Measurements from ENCODE around the gene USP6NL. TPM values are rescaled to one million over a fixed set of nuclear protein-coding genes. Genes with fewer than 3 reads are reported as not detected.

USP6NL gene
- total RNA-seq, 1 experiment from 2014 or later = 22.1 TPM

DNA sequence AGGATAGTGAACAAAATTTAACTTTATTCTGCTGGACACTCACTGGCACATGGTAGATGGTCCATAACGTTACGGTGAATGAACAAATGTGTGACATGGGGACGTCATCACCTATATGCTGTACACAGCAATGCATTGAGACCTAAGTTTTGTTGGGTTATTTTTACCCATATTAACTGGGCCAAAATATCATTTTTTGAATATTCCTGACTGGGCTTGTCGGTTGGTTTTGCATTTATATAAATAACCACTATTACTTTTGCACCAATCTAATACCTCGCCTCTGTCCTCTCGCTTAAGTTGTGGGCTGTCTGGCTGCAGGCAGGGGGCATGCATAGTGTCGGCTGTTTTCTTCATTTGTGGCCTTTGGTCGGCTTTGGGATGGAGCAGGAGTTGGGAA, 161.7 kb downstream of the USP6NL start:
- intact Hi-C loops (cut with micrococcal nuclease; ENCODE audit: unreplicated experiment) = no loop called here
- H3K9me3 ChIP-seq (ENCODE audit: insufficient read depth, low read depth) = no peaks in the 10 kb centered on the region
- no peak overlapping the region for H3K27ac ChIP-seq
- H3K9me2 ChIP-seq (ENCODE audit: insufficient read depth) = no peaks in the 10 kb centered on the region
- TF ChIP-seq, protein P1, sequence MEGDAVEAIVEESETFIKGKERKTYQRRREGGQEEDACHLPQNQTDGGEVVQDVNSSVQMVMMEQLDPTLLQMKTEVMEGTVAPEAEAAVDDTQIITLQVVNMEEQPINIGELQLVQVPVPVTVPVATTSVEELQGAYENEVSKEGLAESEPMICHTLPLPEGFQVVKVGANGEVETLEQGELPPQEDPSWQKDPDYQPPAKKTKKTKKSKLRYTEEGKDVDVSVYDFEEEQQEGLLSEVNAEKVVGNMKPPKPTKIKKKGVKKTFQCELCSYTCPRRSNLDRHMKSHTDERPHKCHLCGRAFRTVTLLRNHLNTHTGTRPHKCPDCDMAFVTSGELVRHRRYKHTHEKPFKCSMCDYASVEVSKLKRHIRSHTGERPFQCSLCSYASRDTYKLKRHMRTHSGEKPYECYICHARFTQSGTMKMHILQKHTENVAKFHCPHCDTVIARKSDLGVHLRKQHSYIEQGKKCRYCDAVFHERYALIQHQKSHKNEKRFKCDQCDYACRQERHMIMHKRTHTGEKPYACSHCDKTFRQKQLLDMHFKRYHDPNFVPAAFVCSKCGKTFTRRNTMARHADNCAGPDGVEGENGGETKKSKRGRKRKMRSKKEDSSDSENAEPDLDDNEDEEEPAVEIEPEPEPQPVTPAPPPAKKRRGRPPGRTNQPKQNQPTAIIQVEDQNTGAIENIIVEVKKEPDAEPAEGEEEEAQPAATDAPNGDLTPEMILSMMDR (conservative IDR thresholded peaks at IDR 0.05) = no peak
- TF ChIP-seq EZH2 (IDR thresholded peaks at IDR 0.05; ENCODE audit: low read depth) = no peak
- H3K4me3 ChIP-seq = no peak overlapping the region
- POLR2A ChIA-PET (ENCODE audit: unreplicated experiment) = no interaction called here
- H3K27me3 ChIP-seq (ENCODE audit: insufficient read depth, low read depth) = peaks cover 23% of the 10 kb centered on the region; the same call in 1 of the 2 replicates
- H3K36me3 ChIP-seq (ENCODE audit: low read depth) = no peaks in the 10 kb centered on the region
- no peaks in the 10 kb centered on the region for H3K79me2 ChIP-seq (ENCODE audit: low read depth)
- no peaks in the 10 kb centered on the region for H3F3A ChIP-seq (ENCODE audit: insufficient read depth, low read depth)
- H4K20me1 ChIP-seq (ENCODE audit: insufficient read depth) = no peaks in the 10 kb centered on the region
- DNase-seq = no peak
- CTCF ChIA-PET = no interaction called here
- no peaks in the 10 kb centered on the region for H3K4me1 ChIP-seq (replicated peaks; ENCODE audit: insufficient read depth)
- BruUV-seq (replicated peaks) = no TSS peak
- H3K4me2 ChIP-seq = no peak overlapping the region
- H2AFZ ChIP-seq = no peak overlapping the region

DNA sequence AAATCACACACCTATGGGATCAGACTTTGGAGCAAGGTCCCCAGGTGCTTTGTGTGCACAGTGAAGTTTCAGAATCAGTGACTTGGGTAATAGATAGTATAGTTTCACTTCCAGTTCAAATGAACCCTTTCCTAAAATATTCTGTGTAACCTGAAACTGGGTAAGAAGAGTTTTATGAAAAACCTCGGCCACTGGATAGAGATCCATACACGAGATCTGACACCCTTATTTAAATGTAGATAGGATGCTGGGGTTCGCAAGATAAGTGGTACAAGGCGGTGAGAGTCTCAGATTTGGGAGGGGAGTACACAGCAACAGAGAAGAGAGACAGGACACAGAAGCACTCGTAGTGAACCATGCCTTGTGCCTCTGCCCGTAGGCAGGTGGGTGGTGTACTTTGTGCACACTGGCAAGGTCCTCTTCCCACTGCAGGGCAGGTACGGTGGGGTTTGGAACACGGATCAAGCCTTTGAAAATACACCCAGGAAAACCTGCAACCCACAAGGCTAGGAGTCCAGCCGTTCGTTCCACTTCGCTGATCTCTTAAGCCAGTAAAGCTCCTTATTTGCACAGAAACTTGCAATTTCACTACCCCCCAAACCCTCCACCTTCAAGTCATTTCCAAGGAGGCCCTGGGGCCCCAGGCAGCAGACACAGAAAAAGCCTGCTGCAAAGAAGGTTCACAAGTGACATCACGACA, 162.8 kb downstream of the USP6NL start:
- Histone ChIP-seq H3K27ac (no peak overlapping the region), H3K36me3 (ENCODE audit: low read depth) (no peaks in the 10 kb centered on the region), H2AFZ (no peak overlapping the region), H3K9me3 (ENCODE audit: insufficient read depth, low read depth) (no peaks in the 10 kb centered on the region), H3K27me3 (ENCODE audit: insufficient read depth, low read depth) (peaks cover 23% of the 10 kb centered on the region; the same call in 1 of the 2 replicates), H3K4me3 (no peak overlapping the region), H4K20me1 (ENCODE audit: insufficient read depth) (no peaks in the 10 kb centered on the region), H3K4me1 (replicated peaks; ENCODE audit: insufficient read depth) (no peaks in the 10 kb centered on the region), H3F3A (ENCODE audit: insufficient read depth, low read depth) (no peaks in the 10 kb centered on the region), H3K9me2 (ENCODE audit: insufficient read depth) (no peaks in the 10 kb centered on the region), H3K4me2 (no peak overlapping the region), H3K79me2 (ENCODE audit: low read depth) (no peaks in the 10 kb centered on the region)
- no TSS peak for BruUV-seq (replicated peaks)
- intact Hi-C loops (cut with micrococcal nuclease; ENCODE audit: unreplicated experiment) = no loop called here
- no peak for TF ChIP-seq EZH2 (IDR thresholded peaks at IDR 0.05; ENCODE audit: low read depth)
- DNase-seq = no peak
- POLR2A ChIA-PET (ENCODE audit: unreplicated experiment) = no interaction called here
- CTCF ChIA-PET = no interaction called here

DNA sequence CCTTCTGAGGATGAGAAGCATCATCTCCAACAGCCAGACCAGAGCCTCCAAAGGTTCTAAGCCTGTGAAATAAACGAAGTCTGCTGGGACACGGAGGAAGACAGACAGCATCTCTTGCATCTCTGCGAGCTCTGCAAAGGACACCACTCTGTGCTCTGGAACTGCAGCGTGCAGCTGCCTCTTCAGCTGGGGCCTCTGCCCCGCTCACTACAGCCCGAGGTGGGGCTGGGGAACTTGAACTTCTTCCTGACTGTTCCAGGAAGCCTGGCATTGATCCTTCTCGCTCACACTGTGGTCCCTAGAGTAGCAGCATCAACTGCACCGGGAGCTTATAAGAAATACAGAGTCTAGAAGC, 163.3 kb downstream of the USP6NL start:
- Histone ChIP-seq H3K79me2 (ENCODE audit: low read depth) (no peaks in the 10 kb centered on the region), H4K20me1 (ENCODE audit: insufficient read depth) (no peaks in the 10 kb centered on the region), H3K4me3 (no peak overlapping the region), H3K4me2 (no peak overlapping the region), H3K27ac (no peak overlapping the region), H3K4me1 (replicated peaks; ENCODE audit: insufficient read depth) (no peaks in the 10 kb centered on the region), H3K36me3 (ENCODE audit: low read depth) (no peaks in the 10 kb centered on the region), H3K27me3 (ENCODE audit: insufficient read depth, low read depth) (peaks cover 23% of the 10 kb centered on the region; the same call in 1 of the 2 replicates), H3K9me3 (ENCODE audit: insufficient read depth, low read depth) (no peaks in the 10 kb centered on the region), H3F3A (ENCODE audit: insufficient read depth, low read depth) (no peaks in the 10 kb centered on the region), H2AFZ (no peak overlapping the region), H3K9me2 (ENCODE audit: insufficient read depth) (no peaks in the 10 kb centered on the region)
- ChIA-PET POLR2A (ENCODE audit: unreplicated experiment) (no interaction called here), CTCF (no interaction called here)
- TF ChIP-seq, protein P1 (conservative IDR thresholded peaks at IDR 0.05) = no peak
- no peak for TF ChIP-seq EZH2 (IDR thresholded peaks at IDR 0.05; ENCODE audit: low read depth)
- intact Hi-C loops (cut with micrococcal nuclease; ENCODE audit: unreplicated experiment) = no loop called here
- BruUV-seq (replicated peaks) = no TSS peak
- no peak for DNase-seq

DNA sequence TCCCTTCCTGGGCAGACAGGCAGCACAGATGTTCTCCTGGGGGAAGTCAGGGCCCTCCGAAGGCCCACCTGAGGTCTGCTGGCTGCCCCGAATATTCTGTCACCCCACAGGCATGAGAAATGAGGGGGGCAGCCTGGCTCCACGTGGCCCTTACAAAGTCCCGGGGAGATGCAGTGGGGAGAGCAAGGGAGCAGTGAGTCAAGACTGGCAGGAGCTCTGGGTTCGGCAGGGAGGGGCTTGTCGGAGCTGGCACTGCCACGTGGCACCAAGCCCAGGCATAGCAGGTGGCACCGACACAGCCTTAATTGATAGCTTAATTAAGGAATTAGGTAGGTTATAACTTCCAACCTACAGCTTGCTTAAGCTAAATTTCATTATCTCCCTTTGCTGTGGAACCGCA, 163.9 kb downstream of the USP6NL start:
- POLR2A ChIA-PET (ENCODE audit: unreplicated experiment) = no interaction called here
- H3K27me3 ChIP-seq (ENCODE audit: insufficient read depth, low read depth) = peaks cover 26% of the 10 kb centered on the region; the same call in 1 of the 2 replicates
- no peaks in the 10 kb centered on the region for H3K4me1 ChIP-seq (replicated peaks; ENCODE audit: insufficient read depth)
- no peaks in the 10 kb centered on the region for H3F3A ChIP-seq (ENCODE audit: insufficient read depth, low read depth)
- H3K4me3 ChIP-seq = no peak overlapping the region
- BruUV-seq (replicated peaks) = no TSS peak
- H3K9me2 ChIP-seq (ENCODE audit: insufficient read depth) = no peaks in the 10 kb centered on the region
- H3K36me3 ChIP-seq (ENCODE audit: low read depth) = no peaks in the 10 kb centered on the region
- no peak for TF ChIP-seq EZH2 (IDR thresholded peaks at IDR 0.05; ENCODE audit: low read depth)
- TF ChIP-seq, protein P1 (conservative IDR thresholded peaks at IDR 0.05) = no peak
- CTCF ChIA-PET = no interaction called here
- no peaks in the 10 kb centered on the region for H3K79me2 ChIP-seq (ENCODE audit: low read depth)
- H3K9me3 ChIP-seq (ENCODE audit: insufficient read depth, low read depth) = no peaks in the 10 kb centered on the region
- H2AFZ ChIP-seq = no peak overlapping the region
- no peaks in the 10 kb centered on the region for H4K20me1 ChIP-seq (ENCODE audit: insufficient read depth)
- intact Hi-C loops (cut with micrococcal nuclease; ENCODE audit: unreplicated experiment) = no loop called here
- no peak overlapping the region for H3K27ac ChIP-seq
- H3K4me2 ChIP-seq = no peak overlapping the region
- DNase-seq = no peak
